A549 (cell line): Measurements from ENCODE around the gene RAPGEF2. TPM values are rescaled to one million over a fixed set of nuclear protein-coding genes. Genes with fewer than 3 reads are reported as not detected.
"Not testable (repeated sequence)": the region's sequence is repeated elsewhere in the genome, so short reads cannot be mapped to it uniquely, and the experiment has no call there.

Experiments used
- ATAC-seq, 2 experiments: fragments of 200-7000 bp in 1 of 2; fragments of >200 bp in 1 of 2; cut with Nextera tagmentation in 1 of 2; cut with Tn5 transposase in 1 of 2; 3 replicates each; pipeline versions ENCODE4 v1.8.0 to v1.9.1; 2018 to 2020; ENCODE audit warnings: mild to moderate bottlenecking in 1 of 2, moderate library complexity in 1 of 2
- CTCF ChIA-PET: fragments of 300-600 bp; sonication (Branson Sonifier 250); formaldehyde crosslinking; extraction: SDS; loops from one replicate; lab custom pipeline; 2021; ENCODE audit warnings: antibody characterized with exemption, inconsistent platforms; lab: Yijun Ruan, JAX
- POLR2A ChIA-PET: fragments of 350-600 bp; formaldehyde crosslinking; extraction: SDS; loops from one replicate; lab custom pipeline; 2021; ENCODE audit warnings: antibody characterized with exemption, inconsistent platforms; lab: Yijun Ruan, JAX
- DNase-seq, 2 experiments: peaks; one replicate each; pipeline versions ENCODE4 v3.0.0 to v3.0.0-alpha.2; 2011 to 2016; ENCODE audit warnings: low read depth in 1 of 2, low spot score in 1 of 2
- FAIRE-seq: peaks from 2 replicates; lab custom pipeline; 2011; peaks lifted over from hg19 to GRCh38; lab: Jason Lieb, UNC
- H3K27ac ChIP-seq, 2 experiments: fragments of >200 bp; sonication (Bioruptor Twin); formaldehyde crosslinking; 3 replicates each; pipeline ENCODE4 v1.5.1; 2016 to 2017
- H3K4me1 ChIP-seq: fragments of >200 bp; sonication (Bioruptor Twin); formaldehyde crosslinking; 3 replicates; pipeline ENCODE4 v1.6.1; 2016
- H3K4me2 ChIP-seq: fragments of >200 bp; sonication (Bioruptor Twin); formaldehyde crosslinking; 3 replicates; pipeline ENCODE4 v1.6.1; 2016
- H3K4me3 ChIP-seq: fragments of >200 bp; sonication (Bioruptor Twin); formaldehyde crosslinking; 3 replicates; pipeline ENCODE4 v1.5.1; 2016
- H3K9me3 ChIP-seq: fragments of >200 bp; sonication (Bioruptor Twin); formaldehyde crosslinking; 3 replicates; pipeline ENCODE4 v1.6.1; 2016
- CBX2 ChIP-seq: fragments of 200-600 bp; sonication (generic); IDR thresholded peaks from 2 replicates; pipeline ENCODE4 v1.6.1; 2016; ENCODE audit warnings: low read depth, mild to moderate bottlenecking, borderline replicate concordance
- CEBPB ChIP-seq, 2 experiments: fragments of >200 bp in 1 of 2; sonication (Bioruptor Twin) in 1 of 2; formaldehyde crosslinking in 1 of 2; IDR thresholded peaks; 2 replicates each; pipeline ENCODE4 v1.6.1; 2012 to 2016
- CHD2 ChIP-seq: fragments of 150-350 bp; IDR thresholded peaks from 2 replicates; pipeline ENCODE4 v1.6.1; 2014; ENCODE audit warnings: low read length; ENCODE audit not compliant: partially characterized antibody
- FOSB ChIP-seq: fragments of 250-450 bp; sonication (Bioruptor Pico); IDR thresholded peaks from 2 replicates; pipeline ENCODE4 v1.5.0; 2020; ENCODE audit warnings: mild to moderate bottlenecking, moderate library complexity
- FOSL2 ChIP-seq, 2 experiments: fragments of 450-650 bp in 1 of 2; fragments of >200 bp in 1 of 2; sonication (Bioruptor Twin) in 1 of 2; formaldehyde crosslinking; IDR thresholded peaks; 2 replicates each; pipeline versions ENCODE4 v1.5.0 to v1.6.1; 2016 to 2020; ENCODE audit warnings: mild to moderate bottlenecking in 1 of 2, moderate library complexity in 1 of 2
- GATA3 ChIP-seq: IDR thresholded peaks from 2 replicates; pipeline ENCODE4 v1.6.1; 2012; ENCODE audit warnings: borderline replicate concordance
- HDAC2 ChIP-seq: fragments of 200-600 bp; sonication (generic); IDR thresholded peaks from 2 replicates; pipeline ENCODE4 v1.6.1; 2016
- HEYL ChIP-seq: fragments of 250-450 bp; sonication (Bioruptor Pico); IDR thresholded peaks from 2 replicates; pipeline ENCODE4 v1.8.0; 2021; ENCODE audit warnings: mild to moderate bottlenecking, moderate library complexity
- KDM5A ChIP-seq: fragments of 200-600 bp; sonication (generic); IDR thresholded peaks from 2 replicates; pipeline ENCODE4 v1.6.1; 2016; ENCODE audit warnings: antibody characterized with exemption, mild to moderate bottlenecking
- MAX ChIP-seq: IDR thresholded peaks from 2 replicates; pipeline ENCODE4 v1.6.1; 2012
- MYC ChIP-seq: IDR thresholded peaks from 2 replicates; pipeline ENCODE4 v1.6.1; 2012; ENCODE audit warnings: mild to moderate bottlenecking, inconsistent platforms, low read length, improper control_type of control experiment, borderline replicate concordance
- NFE2L2 ChIP-seq: fragments of 150-350 bp; conservative IDR thresholded peaks from 2 replicates; pipeline ENCODE4 v1.6.1; 2014; ENCODE audit warnings: low read length
- NPAS2 ChIP-seq: fragments of 250-450 bp; sonication (Bioruptor Pico); IDR thresholded peaks from 2 replicates; pipeline ENCODE4 v1.8.0; 2022; ENCODE audit warnings: mild to moderate bottlenecking, moderate library complexity, borderline replicate concordance
- NR3C1 ChIP-seq: fragments of >200 bp; sonication (Bioruptor Twin); formaldehyde crosslinking; IDR thresholded peaks from 3 replicates; pipeline ENCODE4 v1.6.1; 2017
- PHF8 ChIP-seq: fragments of 200-600 bp; sonication (generic); IDR thresholded peaks from 2 replicates; pipeline ENCODE4 v1.6.1; 2016; ENCODE audit warnings: low read depth, mild to moderate bottlenecking, antibody characterized with exemption, moderate library complexity, borderline replicate concordance
- RCOR1 ChIP-seq: fragments of 150-350 bp; IDR thresholded peaks from 2 replicates; pipeline ENCODE4 v1.6.1; 2014; ENCODE audit warnings: antibody characterized with exemption, low read length, low read depth
- ZFP36 ChIP-seq: fragments of 450-650 bp; IDR thresholded peaks from 2 replicates; pipeline ENCODE4 v1.6.1; 2014; ENCODE audit warnings: borderline replicate concordance; ENCODE audit not compliant: partially characterized antibody
- WGBS: methylation state at CpG from one replicate; pipeline ENCODE4 v1.1.6; 2017; ENCODE audit errors: missing lambda C conversion rate; 5-methylcytosine and 5-hydroxymethylcytosine counted together
- polyA plus RNA-seq, 4 experiments: library from polyadenylated mRNA; depleted of rRNA in 3 of 4; stranded (reverse); fragments of >200 nt; fragmentation: RNase III in 1 of 4; extraction: RNeasy Plus Mini Kit Qiagen cat#74134 plus additional on column Dnase treatment in 1 of 4; gene quantifications; 2 replicates in 3 of 4; 3 replicates in 1 of 4; pipeline ENCODE4 v1.2.3, GENCODE V29; 2011 to 2017
- TF ChIP-seq, protein P1 (sequence below): fragments of >200 bp; sonication (Bioruptor Twin); formaldehyde crosslinking; IDR thresholded peaks from 3 replicates; pipeline ENCODE4 v1.5.1; 2016

The RAPGEF2 gene
- polyA plus RNA-seq, 2 of the 4 experiments (the other 2 are of a cell fraction) = 10.7 to 31.8 TPM

GRCh38 chr4:159159611-159160010 lies 56.7 kb downstream of the RAPGEF2 start:
- Histone ChIP-seq H3K9me3 (no peaks in the 10 kb centered on the region), H3K4me1 (0 out of 3 replicates have a peak, but pooled peaks cover 5% of the 10 kb centered on the region), H3K4me3 (no peak overlapping the region), H3K27ac (no peak overlapping the region), H3K4me2 (no peak overlapping the region)
- 86% methylated on average over 2 of the region's 2 CpGs for WGBS
- no peak for ATAC-seq
- CTCF ChIA-PET = no interaction called here
- POLR2A ChIA-PET = no interaction called here
- no peak for FAIRE-seq
- DNase-seq = no peak
- TF ChIP-seq NPAS2 (CRISPR knock-in tag) (no peak), HDAC2 (no peak), MYC (no peak)
- TF ChIP-seq, protein P1, sequence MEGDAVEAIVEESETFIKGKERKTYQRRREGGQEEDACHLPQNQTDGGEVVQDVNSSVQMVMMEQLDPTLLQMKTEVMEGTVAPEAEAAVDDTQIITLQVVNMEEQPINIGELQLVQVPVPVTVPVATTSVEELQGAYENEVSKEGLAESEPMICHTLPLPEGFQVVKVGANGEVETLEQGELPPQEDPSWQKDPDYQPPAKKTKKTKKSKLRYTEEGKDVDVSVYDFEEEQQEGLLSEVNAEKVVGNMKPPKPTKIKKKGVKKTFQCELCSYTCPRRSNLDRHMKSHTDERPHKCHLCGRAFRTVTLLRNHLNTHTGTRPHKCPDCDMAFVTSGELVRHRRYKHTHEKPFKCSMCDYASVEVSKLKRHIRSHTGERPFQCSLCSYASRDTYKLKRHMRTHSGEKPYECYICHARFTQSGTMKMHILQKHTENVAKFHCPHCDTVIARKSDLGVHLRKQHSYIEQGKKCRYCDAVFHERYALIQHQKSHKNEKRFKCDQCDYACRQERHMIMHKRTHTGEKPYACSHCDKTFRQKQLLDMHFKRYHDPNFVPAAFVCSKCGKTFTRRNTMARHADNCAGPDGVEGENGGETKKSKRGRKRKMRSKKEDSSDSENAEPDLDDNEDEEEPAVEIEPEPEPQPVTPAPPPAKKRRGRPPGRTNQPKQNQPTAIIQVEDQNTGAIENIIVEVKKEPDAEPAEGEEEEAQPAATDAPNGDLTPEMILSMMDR = no peak

DNA sequence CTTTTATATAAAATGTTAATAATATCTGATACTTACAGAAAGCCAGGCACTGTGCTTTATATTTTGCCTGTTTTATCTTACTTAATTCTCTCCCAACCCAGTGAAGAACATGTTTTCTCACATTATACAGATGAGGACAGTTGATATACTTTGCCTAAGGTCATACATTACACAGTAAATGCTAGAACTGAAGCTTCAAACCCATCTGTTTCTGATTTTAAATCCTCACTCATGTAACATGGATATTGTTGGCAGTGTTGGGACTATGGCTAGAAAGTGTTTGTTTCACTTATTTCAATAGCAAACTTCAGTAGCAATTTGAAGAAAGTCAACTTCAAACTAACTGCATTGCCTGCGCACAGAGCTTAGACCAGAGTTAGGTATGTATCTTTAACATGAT lies 57.4 kb downstream of the RAPGEF2 start:
- DNase-seq = peak in 1 of 2 experiments; percentile 3
- no peak for ATAC-seq
- POLR2A ChIA-PET = no interaction called here
- 100% methylated on average over 1 of the region's 1 CpG for WGBS
- CTCF ChIA-PET = no interaction called here
- H3K4me2 ChIP-seq = no peak overlapping the region
- no peak for TF ChIP-seq NR3C1
- no peak for TF ChIP-seq NFE2L2
- no peak for TF ChIP-seq ZFP36
- no peak for TF ChIP-seq FOSL2 (IDR thresholded peaks at IDR 0.05)
- no peak for TF ChIP-seq FOSL2 (CRISPR knock-in tag; IDR thresholded peaks at IDR 0.05)
- TF ChIP-seq KDM5A = no peak
- no peak for TF ChIP-seq MAX
- no peak for TF ChIP-seq FOSB (CRISPR knock-in tag)
- TF ChIP-seq RCOR1 = no peak
- TF ChIP-seq, protein P1 = no peak
- TF ChIP-seq PHF8 = no peak
- TF ChIP-seq CHD2 = no peak
- no peak for TF ChIP-seq HEYL
- TF ChIP-seq CEBPB (IDR thresholded peaks at IDR 0.05) = no peak
- TF ChIP-seq CBX2 = no peak
- no peak for TF ChIP-seq GATA3
- no peaks in the 10 kb centered on the region for H3K9me3 ChIP-seq
- H3K4me3 ChIP-seq = no peak overlapping the region
- H3K4me1 ChIP-seq = 0 out of 3 replicates have a peak, but pooled peaks cover 9% of the 10 kb centered on the region
- FAIRE-seq = no peak
- H3K27ac ChIP-seq = no peak overlapping the region

DNA sequence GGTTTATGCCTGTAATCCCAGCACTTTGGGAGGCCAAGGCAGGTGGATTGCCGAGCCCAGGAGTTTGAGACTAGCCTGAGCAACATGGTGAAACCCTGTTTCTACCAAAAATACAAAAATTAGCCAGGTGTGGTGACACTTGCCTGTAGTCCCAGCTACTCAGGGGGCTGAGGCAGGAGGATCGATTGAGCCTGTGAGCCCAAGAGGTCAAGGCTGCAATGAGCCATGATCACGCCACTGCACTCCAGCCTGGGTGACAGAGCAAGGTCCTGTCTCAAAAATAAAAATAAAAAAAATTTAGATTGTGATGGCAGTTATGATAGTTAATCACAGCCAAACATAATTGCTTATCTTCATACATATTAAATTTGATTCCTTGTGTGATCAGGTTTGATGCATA lies 58.6 kb downstream of the RAPGEF2 start:
- POLR2A ChIA-PET, ATAC-seq, H3K27ac ChIP-seq, FAIRE-seq, H3K4me3 ChIP-seq, H3K9me3 ChIP-seq, H3K4me1 ChIP-seq, DNase-seq, H3K4me2 ChIP-seq, CTCF ChIA-PET: not testable (repeated sequence)
- WGBS = 88% methylated on average over 2 of the region's 3 CpGs
